Retinal pigment epithelial cell (primary cell): Measurements from ENCODE around the gene SCLT1.

Experiments used
- DNase-seq: peaks from one replicate; pipeline ENCODE4 v3.0.0-alpha.2; 2010; ENCODE audit warnings: low read depth
- H3K4me3 ChIP-seq: 2 replicates; pipeline ENCODE4 v1.5.1; 2011; ENCODE audit warnings: mild to moderate bottlenecking, low read length, control low read depth, moderate library complexity
- CTCF ChIP-seq: conservative IDR thresholded peaks from 2 replicates; pipeline ENCODE4 v1.5.1; 2011; ENCODE audit warnings: low read depth, low read length, control low read depth, inconsistent platforms

SCLT1 gene

DNA sequence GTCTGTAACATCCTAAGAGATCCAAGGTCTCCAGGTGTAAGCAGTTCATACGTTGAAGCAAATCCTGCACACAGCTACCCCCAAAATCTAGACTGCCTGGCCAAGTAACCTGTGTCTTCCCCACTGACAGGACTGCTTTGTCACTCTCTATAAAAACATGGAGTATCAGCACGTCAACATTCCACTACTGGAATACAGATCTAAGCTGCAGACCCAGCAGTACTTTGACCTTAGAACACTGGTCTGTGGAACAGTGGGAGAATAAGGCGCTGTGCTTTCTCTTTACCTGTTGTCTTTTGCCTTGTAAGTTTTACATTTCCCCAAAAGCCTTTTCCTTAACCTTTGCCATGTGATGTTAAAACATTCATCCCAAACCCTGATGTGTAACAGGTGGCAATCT lies 146.4 kb downstream of the SCLT1 start:
- no peak for DNase-seq
- no peak overlapping the region for H3K4me3 ChIP-seq
- TF ChIP-seq CTCF, result no peak

DNA sequence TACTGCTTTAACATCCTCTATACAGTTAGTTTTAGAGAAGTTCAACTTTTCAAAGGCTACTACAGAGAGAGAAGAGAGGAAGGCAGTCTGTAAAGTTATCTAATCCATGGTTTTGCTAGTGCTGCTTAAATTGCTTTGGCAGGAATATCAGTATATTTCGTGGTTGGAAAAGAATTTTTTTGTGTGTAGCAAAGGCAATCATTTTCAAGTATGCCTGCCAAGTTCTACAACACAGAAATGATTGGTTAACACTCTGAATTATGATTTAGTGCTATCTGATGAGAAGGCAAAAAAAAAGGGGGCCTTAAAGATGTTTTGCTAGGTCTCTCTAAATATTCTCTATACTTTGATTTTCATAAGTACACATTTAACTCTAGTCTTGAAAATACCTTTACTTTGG lies 150.7 kb downstream of the SCLT1 start:
- no peak overlapping the region for H3K4me3 ChIP-seq
- TF ChIP-seq CTCF, result no peak
- no peak for DNase-seq

DNA sequence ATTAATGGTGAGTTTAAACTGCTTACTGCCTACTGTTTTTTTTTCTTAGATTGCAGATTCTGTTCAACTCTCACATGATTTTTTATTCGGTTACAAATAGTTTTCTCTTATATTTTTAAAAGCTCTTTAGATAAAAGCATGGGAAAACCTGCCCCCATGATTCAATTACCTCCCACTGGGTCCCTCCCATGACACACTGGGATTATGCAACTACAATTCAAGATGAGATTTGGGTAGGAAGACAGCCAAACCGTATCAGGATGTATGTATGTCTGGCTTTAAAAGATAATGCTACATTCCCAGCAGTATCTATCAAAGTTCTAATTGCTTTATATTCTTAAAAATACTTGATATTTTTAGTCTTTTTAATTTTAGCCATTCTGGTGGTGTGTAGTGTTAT lies 152.4 kb downstream of the SCLT1 start:
- H3K4me3 ChIP-seq, result no peak overlapping the region
- TF ChIP-seq CTCF, result no peak
- DNase-seq, result no peak

GRCh38 chr4:128930051-128930450 lies 163.3 kb downstream of the SCLT1 start:
- DNase-seq, result no peak
- no peak for TF ChIP-seq CTCF
- H3K4me3 ChIP-seq, result no peak overlapping the region

GRCh38 chr4:128924951-128925350 lies 168.4 kb downstream of the SCLT1 start:
- no peak for DNase-seq
- TF ChIP-seq CTCF, result no peak
- no peak overlapping the region for H3K4me3 ChIP-seq

- no peak for TF ChIP-seq CTCF
Measured at GRCh38 chr4:128921954-128922353, 171.4 kb downstream of the SCLT1 start.

DNA sequence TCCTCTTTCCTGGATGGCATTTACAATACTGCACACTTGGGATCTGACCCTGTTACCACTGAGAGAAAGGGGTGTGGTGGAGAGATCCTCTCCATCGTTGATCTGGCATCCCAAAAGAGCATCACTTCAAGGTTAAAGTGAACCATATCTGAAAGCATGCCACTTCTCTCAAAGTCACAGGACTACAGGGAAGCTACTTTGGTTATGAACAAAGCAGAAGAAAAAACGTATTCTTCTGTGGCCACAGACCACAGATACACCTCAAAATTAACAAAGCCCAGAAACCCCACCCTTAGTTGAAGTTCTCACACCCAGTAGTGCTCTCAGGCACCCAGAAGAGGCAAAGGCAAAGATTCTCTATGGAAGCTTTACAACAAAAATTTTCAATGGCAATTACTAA lies 175.6 kb downstream of the SCLT1 start:
- H3K4me3 ChIP-seq, result no peak overlapping the region
- DNase-seq, result no peak
- no peak for TF ChIP-seq CTCF

More at GRCh38 chr4:128921954-128922353, 171.4 kb downstream of the SCLT1 start:
- DNase-seq, result no peak
- H3K4me3 ChIP-seq, result no peak overlapping the region
